Activated naive CD4-positive, alpha-beta T cell treated with anti-CD3 and anti-CD28 coated beads for 36 hours (primary cell): Measurements from ENCODE around the gene ZNF445. TPM values are rescaled to one million over a fixed set of nuclear protein-coding genes. Genes with fewer than 3 reads are reported as not detected.
"Not testable (repeated sequence)": the region's sequence is repeated elsewhere in the genome, so short reads cannot be mapped to it uniquely, and the experiment has no call there.

ENCODE experiments used
- CTCF ChIA-PET: fragments of 350-600 bp; sonication (Branson Sonifier 250); formaldehyde crosslinking; loops from one replicate; lab custom pipeline; 2021; ENCODE audit warnings: antibody characterized with exemption; lab: Charles Lee
- DNase-seq: peaks from one replicate; pipeline ENCODE4 v3.0.0-alpha.2; 2020
- H3K27ac Mint-ChIP-seq: one replicate; pipeline ENCODE4 v1.8.0; 2021; ENCODE audit warnings: mild to moderate bottlenecking, mixed read lengths
- H3K27me3 Mint-ChIP-seq: one replicate; pipeline ENCODE4 v1.8.0; 2021; ENCODE audit warnings: low read depth, mixed read lengths
- H3K36me3 Mint-ChIP-seq: one replicate; pipeline ENCODE4 v1.8.0; 2021; ENCODE audit warnings: low read depth, mixed read lengths
- H3K4me1 Mint-ChIP-seq: one replicate; pipeline ENCODE4 v1.8.0; 2021; ENCODE audit warnings: low read depth, mixed read lengths
- H3K4me3 Mint-ChIP-seq: one replicate; pipeline ENCODE4 v1.8.0; 2021; ENCODE audit warnings: mild to moderate bottlenecking, moderate library complexity, mixed read lengths
- H3K9me3 Mint-ChIP-seq: one replicate; pipeline ENCODE4 v1.8.0; 2021; ENCODE audit warnings: mixed read lengths
- intact Hi-C: fragments of 100-400 bp; cut with micrococcal nuclease; formaldehyde crosslinking; loops from one replicate; pipeline ENCODE4 v1.15.1; 2023
- total RNA-seq, 2 experiments: library from RNA; stranded (reverse); gene quantifications; one replicate each; pipeline ENCODE4 v1.2.3, GENCODE V29; 2021

Gene ZNF445
- total RNA-seq, 2 experiments from 2014 or later = 19.0 TPM

DNA sequence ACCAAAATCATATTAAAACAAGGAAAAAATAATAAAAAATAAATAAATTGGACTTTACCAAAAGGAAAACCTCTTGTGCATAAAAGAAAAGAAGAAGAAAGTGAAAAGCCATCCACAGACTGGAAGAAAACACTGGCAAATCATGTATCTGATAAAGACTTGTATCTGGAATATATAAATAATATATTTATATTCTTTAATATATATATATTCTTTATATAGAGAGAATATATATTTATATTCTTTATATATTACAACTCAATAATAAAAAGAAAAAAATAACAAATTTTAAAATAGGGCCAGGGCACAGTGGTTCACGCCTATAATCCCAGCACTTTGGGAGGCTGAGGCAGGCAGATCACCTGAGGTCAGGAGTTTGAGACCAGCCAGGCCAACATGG is 27.1 kb upstream of the ZNF445 start:
- peaks cover 43% of the 10 kb centered on the region for H3K9me3 Mint-ChIP-seq
- H3K4me1 Mint-ChIP-seq = peaks cover 18% of the 10 kb centered on the region
- CTCF ChIA-PET = no interaction called here
- intact Hi-C loops = no loop called here
- H3K4me3 Mint-ChIP-seq = no peak overlapping the region
- no peak overlapping the region for H3K27ac Mint-ChIP-seq
- no peaks in the 10 kb centered on the region for H3K27me3 Mint-ChIP-seq
- H3K36me3 Mint-ChIP-seq = peaks cover 66% of the 10 kb centered on the region
- no peak for DNase-seq

- H3K27ac Mint-ChIP-seq, H3K4me1 Mint-ChIP-seq, intact Hi-C loops: not testable (repeated sequence)
These were observed 25.7 kb upstream of the ZNF445 start for GRCh38 chr3:44503178-44503577.

DNA sequence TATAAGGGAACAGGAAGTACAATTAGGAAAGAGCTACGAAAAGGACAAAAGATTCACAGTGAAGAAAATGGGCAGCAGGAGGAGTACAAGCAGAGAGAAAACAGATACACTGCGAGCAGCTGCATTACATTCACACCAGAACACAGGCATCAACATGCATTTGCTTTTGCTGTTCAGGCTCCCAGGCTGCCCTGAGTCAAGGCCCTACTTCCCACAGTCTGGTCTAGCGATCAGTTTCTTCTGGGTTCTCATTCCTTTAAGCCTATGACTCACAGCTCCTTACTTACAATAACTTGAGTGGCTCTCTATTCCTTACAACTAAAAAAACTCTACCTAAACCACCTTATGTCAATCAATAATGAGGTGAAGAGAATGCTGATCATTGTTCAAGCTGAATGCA is 24.5 kb upstream of the ZNF445 start:
- Mint-ChIP-seq H3K36me3 (peaks cover 84% of the 10 kb centered on the region), H3K27ac (no peak overlapping the region), H3K9me3 (peaks cover 61% of the 10 kb centered on the region), H3K27me3 (no peaks in the 10 kb centered on the region), H3K4me1 (peaks cover 4% of the 10 kb centered on the region), H3K4me3 (no peak overlapping the region)
- CTCF ChIA-PET = no interaction called here
- no peak for DNase-seq
- intact Hi-C loops = no loop called here

More at GRCh38 chr3:44503178-44503577, 25.7 kb upstream of the ZNF445 start:
- Mint-ChIP-seq H3K36me3 (peaks cover 78% of the 10 kb centered on the region), H3K9me3 (peaks cover 55% of the 10 kb centered on the region)
- DNase-seq, CTCF ChIA-PET, H3K27me3 Mint-ChIP-seq, H3K4me3 Mint-ChIP-seq: not testable (repeated sequence)

GRCh38 chr3:44499899-44500168 is 22.4 kb upstream of the ZNF445 start:
- Mint-ChIP-seq H3K36me3 (peaks cover 80% of the 10 kb centered on the region), H3K9me3 (peaks cover 61% of the 10 kb centered on the region)
- H3K27ac Mint-ChIP-seq, H3K4me3 Mint-ChIP-seq, intact Hi-C loops, H3K27me3 Mint-ChIP-seq, DNase-seq, H3K4me1 Mint-ChIP-seq, CTCF ChIA-PET: not testable (repeated sequence)

- no peak overlapping the region for H3K27ac Mint-ChIP-seq
- peaks cover 83% of the 10 kb centered on the region for H3K36me3 Mint-ChIP-seq
- CTCF ChIA-PET = no interaction called here
- no peaks in the 10 kb centered on the region for H3K27me3 Mint-ChIP-seq
- H3K9me3 Mint-ChIP-seq = peaks cover 61% of the 10 kb centered on the region
- no peaks in the 10 kb centered on the region for H3K4me1 Mint-ChIP-seq
- H3K4me3 Mint-ChIP-seq = no peak overlapping the region
- DNase-seq = no peak
- intact Hi-C loops = no loop called here
These were observed 21.9 kb upstream of the ZNF445 start for GRCh38 chr3:44499149-44499898.

DNA sequence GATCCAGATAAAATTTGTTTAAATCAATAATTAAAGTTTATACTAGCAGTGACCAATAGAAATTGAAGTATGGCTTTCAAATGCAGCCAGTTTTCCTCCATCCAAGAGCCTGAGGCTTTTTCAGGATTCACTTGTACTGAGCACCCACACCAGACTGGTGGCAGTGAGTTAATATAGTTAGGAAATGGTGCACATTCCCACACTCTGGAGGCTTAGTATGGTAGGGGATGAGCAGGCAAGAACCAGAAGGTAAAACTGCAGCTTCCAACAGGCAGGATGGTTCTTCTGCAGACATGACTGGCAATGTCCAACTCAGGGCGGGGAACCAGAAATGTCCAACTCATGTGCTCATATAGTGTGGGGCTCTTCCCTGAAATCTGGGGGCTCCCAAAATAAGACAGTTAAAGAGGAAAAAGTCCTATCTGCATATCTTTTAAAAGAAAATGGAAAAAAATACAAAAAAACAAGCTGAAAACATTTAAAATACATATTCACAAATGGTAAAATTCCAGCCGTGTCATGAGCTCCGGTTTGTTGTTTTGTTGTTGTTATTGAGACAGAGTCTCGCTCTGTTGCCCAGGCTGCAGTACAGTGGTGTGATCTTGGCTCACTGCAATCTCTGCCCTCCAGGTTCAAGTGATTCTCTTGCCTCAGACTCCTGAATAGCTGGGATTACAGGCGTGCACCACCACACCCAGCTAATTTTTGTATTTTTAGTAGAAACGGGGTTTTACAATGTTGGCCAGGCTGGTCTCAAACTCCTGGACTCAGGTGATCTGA is 18.4 kb upstream of the ZNF445 start:
- no peak for DNase-seq
- intact Hi-C loops = no loop called here
- no peaks in the 10 kb centered on the region for H3K27me3 Mint-ChIP-seq
- peaks cover 61% of the 10 kb centered on the region for H3K9me3 Mint-ChIP-seq
- H3K4me1 Mint-ChIP-seq = no peaks in the 10 kb centered on the region
- CTCF ChIA-PET = interaction anchor here (0.6 kb wide), 1 partner anchor 43 kb away, joined by 4 read pairs; no protein-coding TSS in a partner anchor
- H3K4me3 Mint-ChIP-seq = no peak overlapping the region
- peaks cover 75% of the 10 kb centered on the region for H3K36me3 Mint-ChIP-seq
- H3K27ac Mint-ChIP-seq = no peak overlapping the region

GRCh38 chr3:44492496-44492895 is 15.0 kb upstream of the ZNF445 start:
- intact Hi-C loops = no loop called here
- Mint-ChIP-seq H3K27ac (no peak overlapping the region), H3K4me1 (no peaks in the 10 kb centered on the region), H3K27me3 (no peaks in the 10 kb centered on the region), H3K9me3 (peaks cover 47% of the 10 kb centered on the region), H3K4me3 (no peak overlapping the region), H3K36me3 (peaks cover 53% of the 10 kb centered on the region)
- DNase-seq = no peak
- CTCF ChIA-PET = no interaction called here

DNA sequence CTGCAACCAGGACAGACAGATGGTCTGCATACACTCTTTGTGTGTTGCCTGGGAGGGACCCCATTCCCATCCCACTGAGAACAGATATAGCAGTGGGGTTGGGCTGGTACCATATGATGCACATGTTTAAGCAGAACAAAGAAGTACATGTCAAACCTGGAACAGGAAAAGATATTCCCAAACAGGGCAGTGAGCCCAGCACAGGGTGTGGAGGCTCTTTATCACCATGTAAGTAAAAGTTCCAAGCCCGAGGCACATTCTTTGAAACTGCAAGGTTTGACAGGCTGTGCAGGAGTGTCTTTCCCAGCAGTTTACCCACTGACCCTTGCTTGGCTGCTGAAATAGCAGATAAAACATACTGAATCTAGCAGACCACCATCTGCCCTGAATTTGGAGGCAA is 5.3 kb upstream of the ZNF445 start:
- H3K27ac Mint-ChIP-seq = no peak overlapping the region

DNA sequence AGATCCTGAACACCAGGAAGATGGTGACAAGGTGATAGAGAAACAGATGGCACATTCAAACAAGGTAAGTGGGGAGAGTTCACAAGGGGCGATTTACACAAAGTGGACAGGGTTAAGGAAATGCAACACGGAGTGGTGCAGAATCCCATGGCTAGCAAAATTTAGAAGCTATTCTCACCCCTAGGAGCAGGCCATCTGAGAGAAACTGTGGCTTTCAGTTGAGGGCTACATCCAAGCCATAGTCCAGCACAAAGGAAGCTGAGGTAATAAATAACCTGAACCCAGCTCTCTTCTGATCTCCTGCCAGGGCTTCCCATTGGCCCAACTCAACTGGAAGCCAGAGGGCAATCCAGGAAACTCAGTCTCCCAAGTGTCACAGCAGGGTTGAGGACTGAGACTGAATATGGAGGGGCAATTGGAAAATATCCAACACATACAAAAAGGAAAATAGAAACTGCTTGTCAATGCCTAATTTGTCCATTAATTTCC is 1.2 kb upstream of the ZNF445 start:
- no peak for DNase-seq
- H3K9me3 Mint-ChIP-seq = no peaks in the 10 kb centered on the region
- H3K4me1 Mint-ChIP-seq = peaks cover 23% of the 10 kb centered on the region
- intact Hi-C loops = loop anchor here (10.0 kb wide), 1 partner anchor 146 kb away; the partner anchor contains the start of gene ZNF197
- CTCF ChIA-PET = no interaction called here
- H3K36me3 Mint-ChIP-seq = no peaks in the 10 kb centered on the region
- H3K4me3 Mint-ChIP-seq = no peak overlapping the region
- no peak overlapping the region for H3K27ac Mint-ChIP-seq
- no peaks in the 10 kb centered on the region for H3K27me3 Mint-ChIP-seq

More for the DNA sequence above, 5.3 kb upstream of the ZNF445 start:
- peaks cover 3% of the 10 kb centered on the region for H3K36me3 Mint-ChIP-seq
- peaks cover 8% of the 10 kb centered on the region for H3K4me1 Mint-ChIP-seq
- DNase-seq = no peak
- CTCF ChIA-PET = no interaction called here
- no peaks in the 10 kb centered on the region for H3K27me3 Mint-ChIP-seq
- H3K9me3 Mint-ChIP-seq = peaks cover 13% of the 10 kb centered on the region
- intact Hi-C loops = no loop called here
- H3K4me3 Mint-ChIP-seq = no peak overlapping the region

DNA sequence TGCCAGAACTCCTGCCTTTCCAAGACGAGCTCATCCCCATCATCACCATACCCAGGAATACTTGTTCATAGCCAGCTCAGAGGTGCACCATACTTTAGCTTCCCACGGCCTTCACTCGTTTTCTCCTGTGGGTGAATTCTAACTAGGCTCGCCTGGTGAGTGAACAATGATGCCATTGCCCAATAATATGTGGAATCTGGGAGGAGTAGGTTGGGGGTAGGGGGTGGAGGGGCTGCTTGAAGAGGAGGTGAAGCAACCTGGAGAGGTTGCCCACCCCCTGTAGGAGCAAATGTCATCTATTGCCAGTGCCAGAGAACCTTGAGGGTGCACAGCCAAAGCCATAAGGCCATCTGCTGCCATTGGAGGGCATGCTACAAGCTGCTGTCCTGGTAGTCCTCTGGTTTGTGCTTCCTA is 592 bp upstream of the ZNF445 start:
- no peaks in the 10 kb centered on the region for H3K36me3 Mint-ChIP-seq
- no peaks in the 10 kb centered on the region for H3K27me3 Mint-ChIP-seq
- intact Hi-C loops = loop anchor here (10.0 kb wide), 1 partner anchor 147 kb away; the partner anchor contains the start of gene ZNF197
- no peak for DNase-seq
- no peaks in the 10 kb centered on the region for H3K9me3 Mint-ChIP-seq
- peak overlapping the region; percentile 88 for H3K4me3 Mint-ChIP-seq
- H3K27ac Mint-ChIP-seq = no peak overlapping the region
- H3K4me1 Mint-ChIP-seq = peaks cover 23% of the 10 kb centered on the region
- CTCF ChIA-PET = no interaction called here

GRCh38 chr3:44476963-44477311 is 533 bp downstream of the ZNF445 start:
- CTCF ChIA-PET = no interaction called here
- H3K27ac Mint-ChIP-seq = peak overlapping the region; percentile 56
- intact Hi-C loops = loop anchor here (1.0 to 10.0 kb wide), 5 partner anchors 33 to 252 kb away; partner anchors contain the start of genes TCAIM, ZNF197 and ZNF501
- peaks cover 29% of the 10 kb centered on the region for H3K4me1 Mint-ChIP-seq
- peak overlapping the region; percentile 88 for H3K4me3 Mint-ChIP-seq
- H3K9me3 Mint-ChIP-seq = no peaks in the 10 kb centered on the region
- DNase-seq = no peak
- no peaks in the 10 kb centered on the region for H3K36me3 Mint-ChIP-seq
- H3K27me3 Mint-ChIP-seq = no peaks in the 10 kb centered on the region

GRCh38 chr3:44476181-44476611 is 1.3 kb downstream of the ZNF445 start:
- H3K4me1 Mint-ChIP-seq = peaks cover 36% of the 10 kb centered on the region
- intact Hi-C loops = loop anchor here (1.0 to 10.0 kb wide), 3 partner anchors 36 to 253 kb away; partner anchors contain the start of genes ZNF197 and ZNF501
- CTCF ChIA-PET = no interaction called here

More at GRCh38 chr3:44476181-44476611, 1.3 kb downstream of the ZNF445 start:
- H3K36me3 Mint-ChIP-seq = no peaks in the 10 kb centered on the region
- peak overlapping the region; percentile 47 for H3K27ac Mint-ChIP-seq
- peak overlapping the region; percentile 88 for H3K4me3 Mint-ChIP-seq
- no peak for DNase-seq
- H3K9me3 Mint-ChIP-seq = no peaks in the 10 kb centered on the region
- H3K27me3 Mint-ChIP-seq = no peaks in the 10 kb centered on the region
